Tongue (tissue), 2 donors: ENCODE results near the gene UGT1A4. TPM values are rescaled to one million over a fixed set of nuclear protein-coding genes. Genes with fewer than 3 reads are reported as not detected.

Experiments used
- DNase-seq: peaks from one replicate; pipeline ENCODE4 v3.0.0-alpha.2; 2015
- total RNA-seq: library from RNA; depleted of rRNA; stranded (reverse); fragments of >200 nt; gene quantifications from one replicate; pipeline ENCODE4 v1.2.3, GENCODE V29; 2014

The UGT1A4 gene
- total RNA-seq = 1.6 TPM

- DNase-seq = no peak
Observed at GRCh38 chr2:233718552-233718951, at the start of gene UGT1A4. Gene UGT1A4, plus strand, starts transcription at chr2:233718736. Its CDS starts 85 bp downstream, at chr2:233718821.

GRCh38 chr2:233671290-233672161 is 47.0 kb upstream of the UGT1A4 start, which contains the start of gene UGT1A9:
Gene UGT1A9, plus strand, starts transcription at chr2:233671898. Its CDS starts 37 bp downstream, at chr2:233671935.
- DNase-seq = no peak

GRCh38 chr2:233672886-233673285 is 45.6 kb upstream of the UGT1A4 start:
- no peak for DNase-seq

GRCh38 chr2:233673896-233674295 is 44.6 kb upstream of the UGT1A4 start:
- DNase-seq = no peak

- DNase-seq = no peak
Observed at GRCh38 chr2:233674314-233674713, 44.2 kb upstream of the UGT1A4 start.

- DNase-seq = no peak
Observed at GRCh38 chr2:233674995-233675394, 43.5 kb upstream of the UGT1A4 start.

- DNase-seq = no peak
Observed at GRCh38 chr2:233676046-233676445, 42.5 kb upstream of the UGT1A4 start.

- DNase-seq = no peak
Observed at GRCh38 chr2:233679196-233679595, 39.3 kb upstream of the UGT1A4 start.

- DNase-seq = no peak
Observed at GRCh38 chr2:233680361-233681045, 38.0 kb upstream of the UGT1A4 start.

GRCh38 chr2:233681521-233682099 is 36.9 kb upstream of the UGT1A4 start, which contains the start of gene UGT1A7:
Gene UGT1A7, plus strand, starts transcription at chr2:233681901. Its CDS starts 37 bp downstream, at chr2:233681938.
- DNase-seq = no peak

GRCh38 chr2:233684640-233685039 is 33.9 kb upstream of the UGT1A4 start:
- no peak for DNase-seq

- no peak for DNase-seq
Observed at GRCh38 chr2:233686928-233687327, 31.6 kb upstream of the UGT1A4 start.

GRCh38 chr2:233688341-233688740 is 30.2 kb upstream of the UGT1A4 start:
- DNase-seq = no peak

- DNase-seq = no peak
Observed at GRCh38 chr2:233689031-233689430, 29.5 kb upstream of the UGT1A4 start.

GRCh38 chr2:233689501-233689900 is 29.0 kb upstream of the UGT1A4 start:
- DNase-seq = no peak

GRCh38 chr2:233690444-233690843 is 28.1 kb upstream of the UGT1A4 start:
- DNase-seq = no peak

- peak; percentile 30 for DNase-seq
Observed at GRCh38 chr2:233691443-233692433, 26.8 kb upstream of the UGT1A4 start.

GRCh38 chr2:233692648-233693047 is 25.9 kb upstream of the UGT1A4 start, which contains the start of gene UGT1A6:
Gene UGT1A6, plus strand, starts transcription at chr2:233692890. Its CDS starts 115 bp downstream, at chr2:233693005.
- DNase-seq = no peak

- DNase-seq = no peak
Observed at GRCh38 chr2:233693963-233694362, 24.6 kb upstream of the UGT1A4 start.

GRCh38 chr2:233698740-233699139 is 19.8 kb upstream of the UGT1A4 start:
- no peak for DNase-seq

- DNase-seq = no peak
Observed at GRCh38 chr2:233699424-233700027, 19.0 kb upstream of the UGT1A4 start.
